MM.1S (cell line): ENCODE data around the gene RPL10.

ENCODE experiments used
- DNase-seq: peaks from one replicate; pipeline ENCODE4 v3.0.0-alpha.2; 2015
- H2AFZ ChIP-seq: fragments of 300-600 bp; sonication (generic); 2 replicates; pipeline ENCODE4 v1.6.0; 2016; ENCODE audit warnings: antibody characterized with exemption, low read length
- H3F3A ChIP-seq: fragments of 300-600 bp; sonication (generic); 2 replicates; pipeline ENCODE4 v1.6.1; 2016; ENCODE audit warnings: mild to moderate bottlenecking, antibody characterized with exemption, low read length, moderate library complexity, mixed read lengths; ENCODE audit not compliant: insufficient read depth
- H3K27ac ChIP-seq: fragments of 300-600 bp; sonication (generic); 2 replicates; pipeline ENCODE4 v1.5.1; 2016; ENCODE audit warnings: mild to moderate bottlenecking, low read length
- H3K27me3 ChIP-seq: fragments of 300-600 bp; sonication (generic); replicated peaks from 2 replicates; pipeline ENCODE4 v1.6.0; 2016; ENCODE audit warnings: low read length; ENCODE audit not compliant: insufficient read depth
- H3K36me3 ChIP-seq: fragments of 300-600 bp; sonication (generic); replicated peaks from 2 replicates; pipeline ENCODE4 v1.6.1; 2016; ENCODE audit warnings: mild to moderate bottlenecking, low read length, mixed read lengths; ENCODE audit not compliant: insufficient read depth
- H3K4me1 ChIP-seq: fragments of 300-600 bp; sonication (generic); 2 replicates; pipeline ENCODE4 v1.6.1; 2016; ENCODE audit warnings: low read length, mixed read lengths
- H3K4me2 ChIP-seq: fragments of 300-600 bp; sonication (generic); 2 replicates; pipeline ENCODE4 v1.6.0; 2016; ENCODE audit warnings: low read depth, low read length
- H3K4me3 ChIP-seq: fragments of 300-600 bp; sonication (generic); 2 replicates; pipeline ENCODE4 v1.5.1; 2016; ENCODE audit warnings: low read length, mixed read lengths
- H3K79me2 ChIP-seq: fragments of 300-600 bp; sonication (generic); 2 replicates; pipeline ENCODE4 v1.6.1; 2016; ENCODE audit warnings: mixed run types, low read length, mixed read lengths
- H3K9ac ChIP-seq: fragments of 300-600 bp; sonication (generic); 2 replicates; pipeline ENCODE4 v1.6.1; 2016; ENCODE audit warnings: low read length, mixed read lengths
- H3K9me2 ChIP-seq: fragments of 300-600 bp; sonication (generic); replicated peaks from 2 replicates; pipeline ENCODE4 v1.6.1; 2016; ENCODE audit warnings: mild to moderate bottlenecking, low read length, mixed read lengths; ENCODE audit not compliant: insufficient read depth
- H3K9me3 ChIP-seq: fragments of 300-600 bp; sonication (generic); replicated peaks from 2 replicates; pipeline ENCODE4 v1.6.1; 2016; ENCODE audit warnings: mild to moderate bottlenecking, low read length, mixed read lengths; ENCODE audit not compliant: insufficient read depth
- H4K20me1 ChIP-seq: fragments of 300-600 bp; sonication (generic); 2 replicates; pipeline ENCODE4 v1.6.1; 2016; ENCODE audit warnings: mild to moderate bottlenecking, low read length, moderate library complexity, mixed read lengths; ENCODE audit not compliant: insufficient read depth
- CTCF ChIP-seq: fragments of 300-600 bp; sonication (generic); IDR thresholded peaks from 2 replicates; pipeline ENCODE4 v1.5.1; 2016; ENCODE audit warnings: antibody characterized with exemption, low read length, mixed read lengths
- EZH2 ChIP-seq: fragments of 300-600 bp; sonication (generic); optimal IDR thresholded peaks from 2 replicates; pipeline ENCODE3; 2017; ENCODE audit warnings: low read depth, mild to moderate bottlenecking, antibody characterized with exemption, low read length, mixed read lengths
- EZH2phosphoT487 ChIP-seq: fragments of 300-600 bp; sonication (generic); IDR thresholded peaks from 2 replicates; pipeline ENCODE4 v1.6.1; 2018; ENCODE audit warnings: antibody characterized with exemption, low read length

The RPL10 gene

GRCh38 chrX:154443479-154443910, 45.3 kb downstream of the RPL10 start:
- peaks cover 38% of the 10 kb centered on the region for H3K79me2 ChIP-seq
- H4K20me1 ChIP-seq: no peaks in the 10 kb centered on the region
- DNase-seq: no peak
- peak overlapping the region; percentile 49 for H3K4me3 ChIP-seq
- peaks cover 8% of the 10 kb centered on the region for H3F3A ChIP-seq
- no peaks in the 10 kb centered on the region for H3K4me1 ChIP-seq
- peak overlapping the region; percentile 62; the same call in 1 of the 2 replicates for H3K4me2 ChIP-seq
- no peaks in the 10 kb centered on the region for H3K27me3 ChIP-seq
- peak overlapping the region; percentile 37; the same call in 1 of the 2 replicates for H3K9ac ChIP-seq
- H3K27ac ChIP-seq: no peak overlapping the region
- no peaks in the 10 kb centered on the region for H3K36me3 ChIP-seq
- no peaks in the 10 kb centered on the region for H3K9me3 ChIP-seq
- TF ChIP-seq EZH2phosphoT487: no peak
- no peak for TF ChIP-seq EZH2
- TF ChIP-seq CTCF: no peak
- no peak overlapping the region for H2AFZ ChIP-seq
- H3K9me2 ChIP-seq: no peaks in the 10 kb centered on the region

- Histone ChIP-seq H3F3A (peaks cover 8% of the 10 kb centered on the region), H3K27ac (no peak within 1 kb of the TSS), H3K27me3 (no peaks in the 10 kb centered on the region), H3K79me2 (peaks cover 31% of the 10 kb centered on the region), H4K20me1 (no peaks in the 10 kb centered on the region), H3K4me1 (no peaks in the 10 kb centered on the region), H3K9me2 (no peaks in the 10 kb centered on the region), H3K36me3 (no peaks in the 10 kb centered on the region), H3K4me3 (peak within 1 kb of the TSS; percentile 77), H3K4me2 (peak within 1 kb of the TSS; percentile 83), H3K9me3 (no peaks in the 10 kb centered on the region), H3K9ac (peak within 1 kb of the TSS; percentile 84), H2AFZ (no peak within 1 kb of the TSS)
- peak; percentile 56 for DNase-seq
- TF ChIP-seq EZH2phosphoT487: no peak
- no peak for TF ChIP-seq CTCF
- TF ChIP-seq EZH2: no peak
Observed at GRCh38 chrX:154443992-154444754, 46.0 kb downstream of the RPL10 start, which contains the start of gene FAM50A. Gene FAM50A, plus strand, starts transcription at chrX:154444141. Its CDS starts 95 bp downstream, at chrX:154444236.

GRCh38 chrX:154444755-154445246, 46.6 kb downstream of the RPL10 start:
- peak overlapping the region; percentile 84 for H3K9ac ChIP-seq

More at GRCh38 chrX:154444755-154445246, 46.6 kb downstream of the RPL10 start:
- Histone ChIP-seq H3K9me3 (no peaks in the 10 kb centered on the region), H3K9me2 (no peaks in the 10 kb centered on the region), H2AFZ (no peak overlapping the region), H3K36me3 (no peaks in the 10 kb centered on the region), H3K4me2 (peak overlapping the region; percentile 83), H3K79me2 (peaks cover 27% of the 10 kb centered on the region), H4K20me1 (no peaks in the 10 kb centered on the region), H3K4me3 (peak overlapping the region; percentile 77), H3K4me1 (no peaks in the 10 kb centered on the region), H3F3A (peaks cover 8% of the 10 kb centered on the region), H3K27me3 (no peaks in the 10 kb centered on the region), H3K27ac (no peak overlapping the region)
- DNase-seq: no peak
- TF ChIP-seq CTCF: no peak
